Measurements from ENCODE around the gene DCAF17.
A peak's percentile ranks its signal among the peaks of the same experiment; 100 is the strongest.
"Not testable (repeated sequence)": the region's sequence is repeated elsewhere in the genome, so short reads cannot be mapped to it uniquely, and the experiment has no call there.

Gene DCAF17

GRCh38 chr2:171522052-171522787, 88.2 kb downstream of the DCAF17 start, which contains the start of gene CYBRD1:
Gene CYBRD1 (plus strand): TSS chr2:171522474. CDS start chr2:171522546, 72 bp downstream.
- no peak within 1 kb of the TSS for H3K27ac ChIP-seq (ENCODE audit: low read length)
- DNase-seq (ENCODE audit: low read depth, low spot score): no peak
- no peaks in the 10 kb centered on the region for H3K9me3 ChIP-seq (ENCODE audit: control insufficient read depth, insufficient read depth, low read length)
- H3K4me1 ChIP-seq (ENCODE audit: control insufficient read depth, insufficient read depth, low read length): peaks cover 4% of the 10 kb centered on the region; the same call in 1 of the 2 replicates
- H3K36me3 ChIP-seq (ENCODE audit: control insufficient read depth, insufficient read depth, low read length): no peaks in the 10 kb centered on the region; the same call in 1 of the 2 replicates
- H3K4me3 ChIP-seq (ENCODE audit: low read length): peak within 1 kb of the TSS; percentile 85
- no CpG with 5 or more reads among the region's 45 CpGs for WGBS (ENCODE audit: insufficient coverage, insufficient read length)
- H3K27me3 ChIP-seq (ENCODE audit: control insufficient read depth, insufficient read depth, low read length): no peaks in the 10 kb centered on the region

- H3K27ac ChIP-seq (ENCODE audit: low read length): no peak overlapping the region
Observed at GRCh38 chr2:171522788-171523087, 88.7 kb downstream of the DCAF17 start.

GRCh38 chr2:171523088-171524017, 89.3 kb downstream of the DCAF17 start:
- WGBS (ENCODE audit: insufficient coverage, insufficient read length): no CpG with 5 or more reads among the region's 62 CpGs
- Histone ChIP-seq H3K9me3 (ENCODE audit: control insufficient read depth, insufficient read depth, low read length) (no peaks in the 10 kb centered on the region), H3K36me3 (ENCODE audit: control insufficient read depth, insufficient read depth, low read length) (no peaks in the 10 kb centered on the region; the same call in 1 of the 2 replicates), H3K27ac (ENCODE audit: low read length) (no peak overlapping the region), H3K4me1 (ENCODE audit: control insufficient read depth, insufficient read depth, low read length) (peaks cover 4% of the 10 kb centered on the region; the same call in 1 of the 2 replicates), H3K27me3 (ENCODE audit: control insufficient read depth, insufficient read depth, low read length) (no peaks in the 10 kb centered on the region), H3K4me3 (ENCODE audit: low read length) (peak overlapping the region; percentile 85)
- DNase-seq (ENCODE audit: low read depth, low spot score): peak; percentile 27

More at GRCh38 chr2:171522788-171523087, 88.7 kb downstream of the DCAF17 start:
- WGBS (ENCODE audit: insufficient coverage, insufficient read length): no CpG with 5 or more reads among the region's 29 CpGs
- Histone ChIP-seq H3K9me3 (ENCODE audit: control insufficient read depth, insufficient read depth, low read length) (no peaks in the 10 kb centered on the region), H3K36me3 (ENCODE audit: control insufficient read depth, insufficient read depth, low read length) (no peaks in the 10 kb centered on the region; the same call in 1 of the 2 replicates), H3K4me3 (ENCODE audit: low read length) (peak overlapping the region; percentile 85), H3K4me1 (ENCODE audit: control insufficient read depth, insufficient read depth, low read length) (peaks cover 4% of the 10 kb centered on the region; the same call in 1 of the 2 replicates), H3K27me3 (ENCODE audit: control insufficient read depth, insufficient read depth, low read length) (no peaks in the 10 kb centered on the region)
- no peak for DNase-seq (ENCODE audit: low read depth, low spot score)

- no peaks in the 10 kb centered on the region for H3K9me3 ChIP-seq (ENCODE audit: control insufficient read depth, insufficient read depth, low read length)
- H3K27me3 ChIP-seq (ENCODE audit: control insufficient read depth, insufficient read depth, low read length): no peaks in the 10 kb centered on the region
- no peak overlapping the region for H3K27ac ChIP-seq (ENCODE audit: low read length)
- peaks cover 4% of the 10 kb centered on the region; the same call in 1 of the 2 replicates for H3K4me1 ChIP-seq (ENCODE audit: control insufficient read depth, insufficient read depth, low read length)
- WGBS (ENCODE audit: insufficient coverage, insufficient read length): no CpG with 5 or more reads among the region's 6 CpGs
- peak overlapping the region; percentile 85; the same call in 1 of the 2 replicates for H3K4me3 ChIP-seq (ENCODE audit: low read length)
- DNase-seq (ENCODE audit: low read depth, low spot score): no peak
- H3K36me3 ChIP-seq (ENCODE audit: control insufficient read depth, insufficient read depth, low read length): no peaks in the 10 kb centered on the region; the same call in 1 of the 2 replicates
Observed at GRCh38 chr2:171524018-171524401, 90.0 kb downstream of the DCAF17 start.

- no peak for DNase-seq (ENCODE audit: low read depth, low spot score)
- no peaks in the 10 kb centered on the region for H3K9me3 ChIP-seq (ENCODE audit: control insufficient read depth, insufficient read depth, low read length)
- WGBS (ENCODE audit: insufficient coverage, insufficient read length): no CpG with 5 or more reads among the region's 1 CpG
- no peaks in the 10 kb centered on the region for H3K27me3 ChIP-seq (ENCODE audit: control insufficient read depth, insufficient read depth, low read length)
- no peaks in the 10 kb centered on the region for H3K36me3 ChIP-seq (ENCODE audit: control insufficient read depth, insufficient read depth, low read length)
- H3K27ac ChIP-seq (ENCODE audit: low read length): no peak overlapping the region
- no peak overlapping the region for H3K4me3 ChIP-seq (ENCODE audit: low read length)
- H3K4me1 ChIP-seq (ENCODE audit: control insufficient read depth, insufficient read depth, low read length): no peaks in the 10 kb centered on the region
Observed at GRCh38 chr2:171529914-171530313, 95.9 kb downstream of the DCAF17 start.

GRCh38 chr2:171530378-171530777, 96.4 kb downstream of the DCAF17 start:
- no peak for DNase-seq (ENCODE audit: low read depth, low spot score)
- H3K4me3 ChIP-seq (ENCODE audit: low read length): no peak overlapping the region
- no peaks in the 10 kb centered on the region for H3K4me1 ChIP-seq (ENCODE audit: control insufficient read depth, insufficient read depth, low read length)
- no peaks in the 10 kb centered on the region for H3K36me3 ChIP-seq (ENCODE audit: control insufficient read depth, insufficient read depth, low read length)
- no peaks in the 10 kb centered on the region for H3K27me3 ChIP-seq (ENCODE audit: control insufficient read depth, insufficient read depth, low read length)
- H3K9me3 ChIP-seq (ENCODE audit: control insufficient read depth, insufficient read depth, low read length): no peaks in the 10 kb centered on the region
- WGBS (ENCODE audit: insufficient coverage, insufficient read length): no CpG with 5 or more reads among the region's 4 CpGs
- no peak overlapping the region for H3K27ac ChIP-seq (ENCODE audit: low read length)

- H3K27ac ChIP-seq (ENCODE audit: low read length); H3K27me3 ChIP-seq (ENCODE audit: control insufficient read depth, insufficient read depth, low read length); H3K4me1 ChIP-seq (ENCODE audit: control insufficient read depth, insufficient read depth, low read length); H3K9me3 ChIP-seq (ENCODE audit: control insufficient read depth, insufficient read depth, low read length); H3K36me3 ChIP-seq (ENCODE audit: control insufficient read depth, insufficient read depth, low read length); DNase-seq (ENCODE audit: low read depth, low spot score); H3K4me3 ChIP-seq (ENCODE audit: low read length): not testable (repeated sequence)
- WGBS (ENCODE audit: insufficient coverage, insufficient read length): no CpG with 5 or more reads among the region's 1 CpG
Observed at GRCh38 chr2:171530859-171531258, 96.8 kb downstream of the DCAF17 start.

- no peak overlapping the region for H3K27ac ChIP-seq (ENCODE audit: low read length)
- no CpG with 5 or more reads among the region's 7 CpGs for WGBS (ENCODE audit: insufficient coverage, insufficient read length)
Observed at GRCh38 chr2:171531291-171531690, 97.3 kb downstream of the DCAF17 start.

GRCh38 chr2:171531836-171532450, 97.9 kb downstream of the DCAF17 start:
- H3K27me3 ChIP-seq (ENCODE audit: control insufficient read depth, insufficient read depth, low read length): no peaks in the 10 kb centered on the region
- H3K4me1 ChIP-seq (ENCODE audit: control insufficient read depth, insufficient read depth, low read length): no peaks in the 10 kb centered on the region
- DNase-seq (ENCODE audit: low read depth, low spot score): no peak
- no peak overlapping the region for H3K27ac ChIP-seq (ENCODE audit: low read length)
- no peak overlapping the region for H3K4me3 ChIP-seq (ENCODE audit: low read length)
- no CpG with 5 or more reads among the region's 3 CpGs for WGBS (ENCODE audit: insufficient coverage, insufficient read length)
- no peaks in the 10 kb centered on the region for H3K36me3 ChIP-seq (ENCODE audit: control insufficient read depth, insufficient read depth, low read length)
- no peaks in the 10 kb centered on the region for H3K9me3 ChIP-seq (ENCODE audit: control insufficient read depth, insufficient read depth, low read length)

More at GRCh38 chr2:171531291-171531690, 97.3 kb downstream of the DCAF17 start:
- Histone ChIP-seq H3K4me3 (ENCODE audit: low read length) (no peak overlapping the region), H3K27me3 (ENCODE audit: control insufficient read depth, insufficient read depth, low read length) (no peaks in the 10 kb centered on the region), H3K4me1 (ENCODE audit: control insufficient read depth, insufficient read depth, low read length) (no peaks in the 10 kb centered on the region), H3K36me3 (ENCODE audit: control insufficient read depth, insufficient read depth, low read length) (no peaks in the 10 kb centered on the region), H3K9me3 (ENCODE audit: control insufficient read depth, insufficient read depth, low read length) (no peaks in the 10 kb centered on the region)
- no peak for DNase-seq (ENCODE audit: low read depth, low spot score)

- Histone ChIP-seq H3K4me1 (ENCODE audit: control insufficient read depth, insufficient read depth, low read length) (no peaks in the 10 kb centered on the region), H3K27me3 (ENCODE audit: control insufficient read depth, insufficient read depth, low read length) (no peaks in the 10 kb centered on the region), H3K36me3 (ENCODE audit: control insufficient read depth, insufficient read depth, low read length) (no peaks in the 10 kb centered on the region), H3K4me3 (ENCODE audit: low read length) (no peak overlapping the region), H3K27ac (ENCODE audit: low read length) (no peak overlapping the region), H3K9me3 (ENCODE audit: control insufficient read depth, insufficient read depth, low read length) (no peaks in the 10 kb centered on the region)
- WGBS (ENCODE audit: insufficient coverage, insufficient read length): no CpG with 5 or more reads among the region's 1 CpG
- DNase-seq (ENCODE audit: low read depth, low spot score): no peak
Observed at GRCh38 chr2:171533331-171533730, 99.3 kb downstream of the DCAF17 start.
